ENCODE results near the gene C2.

DNA sequence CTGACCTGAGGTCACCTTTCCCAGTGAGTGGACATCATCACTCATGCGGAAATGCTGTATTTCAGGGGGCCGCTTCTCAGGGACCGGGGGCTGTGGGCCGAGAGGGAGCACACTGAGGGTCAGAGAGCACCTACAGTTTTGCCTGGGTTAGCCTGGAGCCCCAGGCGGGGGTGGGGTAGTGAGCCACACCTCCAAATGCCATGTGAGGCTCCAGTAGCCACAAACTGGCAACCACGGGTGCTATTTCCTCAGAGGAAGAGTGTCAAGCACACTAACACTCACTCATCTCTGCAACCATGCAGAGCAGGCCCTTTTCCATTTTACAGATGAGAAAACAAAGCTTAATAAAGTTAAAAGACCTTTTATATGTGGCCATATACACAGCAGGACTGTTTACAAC, 34.7 kb upstream of the C2 start:
- TF ChIP-seq, protein P1, sequence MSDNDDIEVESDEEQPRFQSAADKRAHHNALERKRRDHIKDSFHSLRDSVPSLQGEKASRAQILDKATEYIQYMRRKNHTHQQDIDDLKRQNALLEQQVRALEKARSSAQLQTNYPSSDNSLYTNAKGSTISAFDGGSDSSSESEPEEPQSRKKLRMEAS (IDR thresholded peaks at IDR 0.05), result no peak
- no peak for TF ChIP-seq TAF1 (IDR thresholded peaks at IDR 0.05; ENCODE audit: low read depth)
- TF ChIP-seq, protein P2, sequence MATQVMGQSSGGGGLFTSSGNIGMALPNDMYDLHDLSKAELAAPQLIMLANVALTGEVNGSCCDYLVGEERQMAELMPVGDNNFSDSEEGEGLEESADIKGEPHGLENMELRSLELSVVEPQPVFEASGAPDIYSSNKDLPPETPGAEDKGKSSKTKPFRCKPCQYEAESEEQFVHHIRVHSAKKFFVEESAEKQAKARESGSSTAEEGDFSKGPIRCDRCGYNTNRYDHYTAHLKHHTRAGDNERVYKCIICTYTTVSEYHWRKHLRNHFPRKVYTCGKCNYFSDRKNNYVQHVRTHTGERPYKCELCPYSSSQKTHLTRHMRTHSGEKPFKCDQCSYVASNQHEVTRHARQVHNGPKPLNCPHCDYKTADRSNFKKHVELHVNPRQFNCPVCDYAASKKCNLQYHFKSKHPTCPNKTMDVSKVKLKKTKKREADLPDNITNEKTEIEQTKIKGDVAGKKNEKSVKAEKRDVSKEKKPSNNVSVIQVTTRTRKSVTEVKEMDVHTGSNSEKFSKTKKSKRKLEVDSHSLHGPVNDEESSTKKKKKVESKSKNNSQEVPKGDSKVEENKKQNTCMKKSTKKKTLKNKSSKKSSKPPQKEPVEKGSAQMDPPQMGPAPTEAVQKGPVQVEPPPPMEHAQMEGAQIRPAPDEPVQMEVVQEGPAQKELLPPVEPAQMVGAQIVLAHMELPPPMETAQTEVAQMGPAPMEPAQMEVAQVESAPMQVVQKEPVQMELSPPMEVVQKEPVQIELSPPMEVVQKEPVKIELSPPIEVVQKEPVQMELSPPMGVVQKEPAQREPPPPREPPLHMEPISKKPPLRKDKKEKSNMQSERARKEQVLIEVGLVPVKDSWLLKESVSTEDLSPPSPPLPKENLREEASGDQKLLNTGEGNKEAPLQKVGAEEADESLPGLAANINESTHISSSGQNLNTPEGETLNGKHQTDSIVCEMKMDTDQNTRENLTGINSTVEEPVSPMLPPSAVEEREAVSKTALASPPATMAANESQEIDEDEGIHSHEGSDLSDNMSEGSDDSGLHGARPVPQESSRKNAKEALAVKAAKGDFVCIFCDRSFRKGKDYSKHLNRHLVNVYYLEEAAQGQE (IDR thresholded peaks at IDR 0.05; ENCODE audit: low read depth), result no peak
- TF ChIP-seq, protein P3, sequence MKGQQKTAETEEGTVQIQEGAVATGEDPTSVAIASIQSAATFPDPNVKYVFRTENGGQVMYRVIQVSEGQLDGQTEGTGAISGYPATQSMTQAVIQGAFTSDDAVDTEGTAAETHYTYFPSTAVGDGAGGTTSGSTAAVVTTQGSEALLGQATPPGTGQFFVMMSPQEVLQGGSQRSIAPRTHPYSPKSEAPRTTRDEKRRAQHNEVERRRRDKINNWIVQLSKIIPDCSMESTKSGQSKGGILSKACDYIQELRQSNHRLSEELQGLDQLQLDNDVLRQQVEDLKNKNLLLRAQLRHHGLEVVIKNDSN (IDR thresholded peaks at IDR 0.05), result no peak
- TF ChIP-seq EP300 (IDR thresholded peaks at IDR 0.05; ENCODE audit: borderline replicate concordance), result no peak
- no peak for TF ChIP-seq FOXM1 (IDR thresholded peaks at IDR 0.05; ENCODE audit: borderline replicate concordance, low read depth)
- TF ChIP-seq CREB1 (IDR thresholded peaks at IDR 0.05; ENCODE audit: low read depth), result no peak
- no peak for TF ChIP-seq YY1 (IDR thresholded peaks at IDR 0.05; ENCODE audit: low read depth)
- no peak for TF ChIP-seq TCF12 (IDR thresholded peaks at IDR 0.05; ENCODE audit: low read depth)
- TF ChIP-seq NFIC (IDR thresholded peaks at IDR 0.05), result no peak
